AG08396 (cell line): ENCODE measurements around the gene EMC9.

Experiments
- DNase-seq: peaks from one replicate; pipeline ENCODE4 v3.0.0; 2012; ENCODE audit warnings: low spot score, mixed read lengths

The EMC9 gene

DNA sequence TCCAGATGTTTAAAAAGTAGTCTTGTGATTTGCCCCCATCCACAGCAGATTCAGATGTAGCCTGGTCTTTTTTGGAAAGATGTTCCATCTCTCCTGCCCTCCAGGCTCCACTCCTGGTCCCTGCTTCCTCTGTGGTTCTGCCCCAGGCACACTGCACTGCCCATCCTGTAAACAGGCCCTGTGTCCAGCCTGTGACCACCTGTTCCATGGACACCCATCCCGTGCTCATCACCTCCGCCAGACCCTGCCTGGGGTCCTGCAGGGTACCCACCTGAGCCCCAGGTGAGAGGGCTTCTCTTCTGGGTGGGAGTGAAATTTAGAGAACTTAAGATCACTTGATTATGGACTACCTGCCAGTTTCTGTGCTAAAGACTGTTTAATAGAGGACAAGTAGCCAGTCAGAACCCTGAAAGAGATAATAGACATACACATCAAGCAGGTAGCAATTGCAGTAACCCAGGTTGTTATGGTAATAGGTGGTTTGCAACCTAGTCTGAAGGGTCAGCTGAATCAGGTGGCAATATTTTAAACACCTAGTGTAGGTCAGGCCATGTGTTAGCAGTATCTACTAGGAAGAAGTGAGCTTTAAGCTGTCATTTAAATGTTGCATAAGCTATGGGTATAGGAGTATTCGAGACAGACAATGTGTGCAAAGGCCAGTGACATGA, 8.0 kb upstream of the EMC9 start:
- DNase-seq: no peak

DNA sequence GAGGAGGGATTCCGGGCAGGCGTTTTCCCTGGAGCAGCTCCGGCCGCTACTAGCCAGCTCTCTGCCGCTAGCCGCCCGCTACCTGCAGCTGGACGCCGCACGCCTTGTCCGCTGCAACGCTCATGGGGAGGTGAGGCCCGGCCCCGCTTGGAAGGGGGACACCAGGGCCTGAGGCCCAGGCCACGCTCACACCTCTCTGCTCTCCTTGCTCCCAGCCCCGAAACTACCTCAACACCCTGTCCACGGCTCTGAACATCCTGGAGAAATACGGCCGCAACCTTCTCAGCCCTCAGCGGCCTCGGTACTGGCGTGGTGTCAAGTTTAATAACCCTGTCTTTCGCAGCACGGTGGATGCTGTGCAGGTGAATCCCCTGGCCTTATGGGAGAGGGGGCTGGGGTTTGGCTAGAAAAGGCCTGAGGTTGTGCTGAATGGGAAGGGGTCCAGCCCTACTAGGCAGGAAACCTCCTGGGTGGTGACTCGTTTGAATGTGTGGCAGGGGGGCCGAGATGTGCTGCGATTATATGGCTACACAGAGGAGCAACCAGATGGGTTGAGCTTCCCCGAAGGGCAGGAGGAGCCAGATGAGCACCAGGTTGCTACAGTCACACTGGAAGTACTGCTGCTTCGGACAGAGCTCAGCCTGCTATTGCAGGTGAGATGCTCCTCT, 6.5 kb upstream of the EMC9 start:
- DNase-seq: no peak

DNA sequence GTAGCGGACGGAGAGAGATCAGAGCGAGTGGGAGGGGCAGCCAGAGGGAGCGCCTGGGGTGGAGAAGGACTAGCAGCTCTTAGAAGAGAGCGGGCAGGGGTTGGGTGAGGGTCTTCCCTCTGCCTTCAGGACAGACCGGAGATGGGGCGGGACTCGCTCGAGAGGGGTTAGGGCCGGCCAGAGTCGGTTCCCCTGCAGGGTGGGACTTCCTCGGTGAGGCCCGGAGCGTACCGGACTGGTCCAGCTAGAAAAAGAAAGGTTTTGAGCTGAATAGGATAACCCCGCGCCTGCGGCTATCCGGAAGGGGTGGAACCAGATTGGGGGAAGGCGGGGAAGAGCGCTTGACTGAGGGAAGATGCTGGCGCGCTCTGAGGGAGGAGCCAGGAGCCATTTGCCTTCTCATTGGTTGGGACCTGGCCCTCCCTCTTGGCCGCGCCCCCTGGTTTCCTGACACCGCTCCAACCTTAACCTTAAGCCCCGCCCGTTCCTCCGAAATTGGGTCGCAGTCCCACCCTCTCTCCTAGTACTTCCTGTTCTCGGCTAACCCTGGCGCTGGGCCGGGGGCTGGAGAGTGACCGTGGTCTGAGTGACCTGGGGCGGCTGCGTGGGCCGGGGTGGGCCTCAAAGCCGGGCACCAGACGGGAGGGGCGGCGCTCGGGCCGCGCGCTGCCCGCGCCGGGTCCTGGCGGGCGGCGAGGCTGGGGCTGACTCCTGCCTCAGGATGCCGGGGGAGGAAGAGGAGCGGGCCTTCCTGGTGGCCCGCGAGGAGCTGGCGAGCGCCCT, 5.8 kb upstream of the EMC9 start, which contains the start of gene RNF31:
Gene RNF31, plus strand, starts transcription at position 521 of the 783 bp plus-strand sequence. Its CDS starts 201 bp downstream, at position 722.
- DNase-seq: peak; percentile 97

DNA sequence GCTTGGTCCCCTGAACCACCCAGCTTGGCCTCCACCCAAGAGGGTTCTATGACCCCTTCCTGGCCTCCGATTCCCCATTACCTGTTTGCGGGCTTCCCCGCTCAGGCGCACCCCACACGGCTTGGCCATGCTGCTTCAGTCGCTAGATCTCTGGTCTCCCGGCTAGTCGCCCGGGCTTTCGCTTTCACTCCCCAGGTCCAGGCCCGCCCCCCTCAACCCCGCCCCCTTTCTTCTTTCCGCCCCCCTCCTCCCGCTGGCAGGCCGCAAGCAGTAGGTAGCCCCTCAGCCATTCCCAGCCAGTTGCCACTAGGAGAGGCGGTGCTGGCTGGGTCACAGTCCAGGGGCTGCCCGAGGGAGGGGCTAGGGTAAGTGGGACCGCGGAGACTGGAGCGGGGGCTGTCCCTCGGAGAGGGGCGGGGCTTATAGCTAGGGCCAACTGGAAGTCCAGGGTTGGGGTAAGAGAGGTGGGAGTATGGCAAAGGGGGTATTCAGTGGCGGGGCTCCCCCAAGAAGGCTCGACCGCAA, 5.1 kb upstream of the EMC9 start, which contains the start of gene PSME2:
Gene PSME2, minus strand, starts transcription at position 158 of the 525 bp plus-strand sequence. Its CDS starts 29 bp downstream, at position 129.
- DNase-seq: peak; percentile 96

DNA sequence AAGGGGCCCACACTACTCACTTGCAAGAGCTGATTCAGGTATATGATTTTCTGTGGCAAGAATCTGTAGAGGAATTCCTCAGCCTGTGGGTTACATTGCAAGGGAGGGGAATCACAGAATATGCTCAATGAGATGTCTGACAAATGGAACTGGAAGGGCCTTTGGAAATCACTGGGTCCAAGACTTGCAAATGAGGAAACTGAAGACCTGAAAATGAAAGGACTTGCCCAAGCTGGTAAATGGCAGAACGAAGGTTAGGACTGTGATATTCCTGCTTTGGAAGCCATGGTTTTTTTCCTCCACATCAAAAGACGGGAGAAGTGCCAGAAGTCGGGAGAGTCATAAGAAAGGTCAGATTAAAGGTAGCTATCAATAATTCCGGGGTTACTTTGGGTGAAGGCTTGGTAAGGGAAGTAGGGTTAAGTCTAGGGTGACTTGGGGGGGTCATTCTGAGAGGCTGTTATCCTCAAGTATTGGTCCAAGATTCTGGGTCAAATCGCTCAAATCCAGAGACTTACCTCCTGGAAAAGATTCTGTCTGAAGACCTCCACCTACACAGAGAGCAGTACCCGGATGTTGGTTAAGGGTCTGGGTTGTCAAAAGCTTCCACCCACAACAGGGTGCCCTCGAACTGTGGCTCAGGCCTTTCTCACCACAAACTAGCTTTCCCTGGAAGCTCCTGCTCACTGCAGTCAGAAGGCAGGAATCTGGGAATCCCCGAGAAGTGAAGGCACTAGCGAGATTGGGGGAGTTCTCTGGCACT, 4.5 kb upstream of the EMC9 start:
- DNase-seq: no peak

DNA sequence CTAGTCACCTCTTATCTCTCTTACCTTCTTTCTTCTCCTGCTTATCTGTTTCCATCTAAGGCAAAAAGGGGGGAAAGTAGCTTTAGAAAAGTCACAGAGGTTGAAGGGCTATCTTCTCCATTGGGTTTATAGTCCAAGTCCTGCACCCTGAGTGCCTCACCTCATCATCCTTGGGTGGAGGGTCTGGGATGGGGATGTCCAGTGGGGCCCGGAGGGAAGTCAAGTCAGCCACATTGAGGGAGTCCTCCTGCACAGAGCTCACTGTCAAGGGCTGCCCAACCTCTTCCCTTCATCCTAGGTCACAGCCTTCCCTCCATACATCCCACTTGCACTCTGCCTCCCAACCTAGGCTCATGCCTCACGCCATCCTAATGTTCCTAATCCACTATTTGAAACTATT, 3.8 kb upstream of the EMC9 start:
- no peak for DNase-seq

DNA sequence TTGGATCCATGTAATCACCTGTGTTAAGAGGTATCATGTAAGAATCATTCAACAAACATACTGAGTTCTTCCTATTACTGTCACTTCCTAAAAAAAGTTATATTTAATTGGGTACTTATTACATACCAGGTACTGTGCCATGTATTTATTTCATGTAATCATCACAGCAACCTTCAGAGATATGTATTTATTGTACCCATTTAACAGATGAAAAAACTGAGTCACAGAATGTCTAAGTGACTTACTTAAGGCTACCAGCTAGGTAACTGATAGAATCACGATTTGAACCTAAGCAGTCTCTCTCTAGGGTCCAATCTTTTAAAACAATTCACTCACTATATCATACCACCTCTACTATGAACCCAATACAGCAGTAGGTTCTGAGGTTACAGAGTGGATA, 3.1 kb upstream of the EMC9 start:
- no peak for DNase-seq

DNA sequence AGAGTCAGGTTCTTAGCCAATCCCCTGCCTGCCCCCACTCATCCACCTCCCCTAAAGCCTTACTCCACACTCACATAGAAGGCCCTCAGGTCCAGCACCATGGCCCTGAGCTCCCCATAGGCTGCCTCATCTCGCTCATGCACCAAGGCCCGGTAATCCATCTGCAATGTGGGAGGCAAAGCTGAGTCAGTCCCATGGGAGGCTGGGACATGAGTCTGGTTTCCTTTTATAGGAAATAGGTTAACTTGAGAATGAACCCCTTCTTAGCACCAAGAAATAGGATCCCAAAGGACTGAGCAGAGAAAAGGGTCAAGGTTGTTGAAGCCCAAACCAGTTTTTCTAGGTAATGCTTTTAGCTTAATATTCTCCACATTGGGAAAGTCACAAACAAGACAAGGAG, 2.1 kb upstream of the EMC9 start:
- no peak for DNase-seq

DNA sequence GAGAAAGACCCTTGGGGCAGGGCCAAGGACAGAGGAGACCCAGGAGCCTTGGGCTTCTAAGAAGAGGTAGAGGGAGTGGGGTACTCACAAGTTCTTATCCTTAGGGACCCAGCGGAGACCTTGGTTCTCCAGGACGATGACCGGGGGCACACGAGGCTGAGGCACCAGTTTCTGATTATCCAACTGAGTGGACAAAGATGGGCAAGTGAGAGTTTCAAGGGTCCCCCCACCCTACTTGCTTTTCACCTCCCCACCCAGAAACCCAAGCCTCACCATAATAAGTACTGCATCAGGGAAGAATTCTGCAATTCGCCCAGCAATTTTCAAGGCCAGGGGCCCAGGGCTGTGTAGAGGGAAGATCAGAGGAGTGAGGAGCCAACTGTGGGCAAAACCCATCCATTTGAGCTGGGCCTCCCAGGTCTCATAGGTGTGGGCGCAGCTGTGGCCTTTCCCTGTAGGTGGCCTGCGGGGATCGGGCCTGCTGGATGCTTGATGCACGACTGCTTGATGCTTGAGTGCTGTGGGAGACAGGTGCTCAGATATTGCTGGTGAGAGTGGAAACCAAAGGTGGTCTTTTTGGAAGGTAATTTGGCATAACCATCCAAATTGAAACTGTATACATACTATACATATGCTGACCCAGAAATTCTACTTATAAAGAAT, 2.0 kb downstream of the EMC9 start:
- DNase-seq: no peak

DNA sequence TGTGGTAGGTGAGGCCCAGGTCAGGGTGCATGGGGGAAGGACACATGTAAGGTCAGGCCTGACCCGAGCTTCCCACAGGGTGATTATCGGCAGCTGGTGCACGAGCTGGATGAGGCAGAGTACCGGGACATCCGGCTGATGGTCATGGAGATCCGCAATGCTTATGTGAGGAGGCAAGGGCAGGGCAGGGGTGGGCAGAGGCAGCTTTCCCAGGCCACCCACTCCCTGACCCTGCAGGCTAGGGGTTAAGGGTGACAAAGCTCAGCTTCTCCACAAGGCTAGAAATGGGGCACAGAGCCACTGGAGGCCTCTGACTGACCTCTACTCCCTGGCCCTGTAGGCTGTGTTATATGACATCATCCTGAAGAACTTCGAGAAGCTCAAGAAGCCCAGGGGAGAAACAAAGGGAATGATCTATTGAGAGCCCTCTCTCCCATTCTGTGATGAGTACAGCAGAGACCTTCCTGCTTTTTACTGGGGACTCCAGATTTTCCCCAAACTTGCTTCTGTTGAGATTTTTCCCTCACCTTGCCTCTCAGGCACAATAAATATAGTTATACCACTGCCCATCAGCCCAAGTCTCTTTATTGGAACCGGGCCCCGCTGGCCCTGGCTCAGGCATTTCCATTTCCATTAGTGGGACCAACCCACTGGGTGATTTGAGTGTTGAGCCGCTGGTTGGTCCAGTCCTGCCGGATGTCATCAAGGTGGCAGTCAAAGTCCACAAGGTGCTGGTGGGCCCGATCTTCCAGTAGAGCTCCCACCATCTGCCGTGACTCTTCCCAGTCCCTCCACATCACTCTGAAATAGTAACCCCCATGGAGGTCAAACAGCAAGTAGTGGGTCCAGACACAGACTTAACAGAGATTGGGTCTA, 2.8 kb downstream of the EMC9 start:
- no peak for DNase-seq

DNA sequence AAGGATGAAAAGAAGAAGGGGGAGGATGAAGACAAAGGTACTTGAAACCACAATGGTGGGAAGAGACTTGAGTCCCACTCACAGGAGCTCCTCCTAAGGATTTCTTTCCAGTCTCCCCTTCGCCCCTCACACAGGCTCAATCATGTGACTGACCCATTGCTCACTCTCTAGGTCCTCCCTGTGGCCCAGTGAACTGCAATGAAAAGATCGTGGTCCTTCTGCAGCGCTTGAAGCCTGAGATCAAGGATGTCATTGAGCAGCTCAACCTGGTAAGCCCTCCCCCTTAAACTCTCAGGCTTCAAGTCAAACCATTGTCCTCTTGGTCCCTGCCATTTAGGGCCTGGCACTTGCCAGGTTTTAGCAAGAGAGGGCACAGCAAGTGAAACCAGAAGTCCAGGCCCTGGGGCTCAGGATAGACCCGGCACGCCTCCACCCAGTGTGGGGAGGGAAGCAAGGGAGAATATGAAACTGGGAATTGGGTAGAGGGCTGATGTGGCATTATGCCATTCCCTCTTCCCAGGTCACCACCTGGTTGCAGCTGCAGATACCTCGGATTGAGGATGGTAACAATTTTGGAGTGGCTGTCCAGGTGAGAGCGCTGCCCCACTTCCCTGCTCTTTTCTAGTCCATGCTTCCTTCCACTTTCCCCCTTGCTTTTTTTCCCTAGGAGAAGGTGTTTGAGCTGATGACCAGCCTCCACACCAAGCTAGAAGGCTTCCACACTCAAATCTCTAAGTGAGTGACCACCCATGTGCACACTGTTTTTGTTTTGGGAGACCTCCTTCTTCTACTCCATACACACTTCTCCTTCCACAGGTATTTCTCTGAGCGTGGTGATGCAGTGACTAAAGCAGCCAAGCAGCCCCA, 3.6 kb downstream of the EMC9 start:
- no peak for DNase-seq

DNA sequence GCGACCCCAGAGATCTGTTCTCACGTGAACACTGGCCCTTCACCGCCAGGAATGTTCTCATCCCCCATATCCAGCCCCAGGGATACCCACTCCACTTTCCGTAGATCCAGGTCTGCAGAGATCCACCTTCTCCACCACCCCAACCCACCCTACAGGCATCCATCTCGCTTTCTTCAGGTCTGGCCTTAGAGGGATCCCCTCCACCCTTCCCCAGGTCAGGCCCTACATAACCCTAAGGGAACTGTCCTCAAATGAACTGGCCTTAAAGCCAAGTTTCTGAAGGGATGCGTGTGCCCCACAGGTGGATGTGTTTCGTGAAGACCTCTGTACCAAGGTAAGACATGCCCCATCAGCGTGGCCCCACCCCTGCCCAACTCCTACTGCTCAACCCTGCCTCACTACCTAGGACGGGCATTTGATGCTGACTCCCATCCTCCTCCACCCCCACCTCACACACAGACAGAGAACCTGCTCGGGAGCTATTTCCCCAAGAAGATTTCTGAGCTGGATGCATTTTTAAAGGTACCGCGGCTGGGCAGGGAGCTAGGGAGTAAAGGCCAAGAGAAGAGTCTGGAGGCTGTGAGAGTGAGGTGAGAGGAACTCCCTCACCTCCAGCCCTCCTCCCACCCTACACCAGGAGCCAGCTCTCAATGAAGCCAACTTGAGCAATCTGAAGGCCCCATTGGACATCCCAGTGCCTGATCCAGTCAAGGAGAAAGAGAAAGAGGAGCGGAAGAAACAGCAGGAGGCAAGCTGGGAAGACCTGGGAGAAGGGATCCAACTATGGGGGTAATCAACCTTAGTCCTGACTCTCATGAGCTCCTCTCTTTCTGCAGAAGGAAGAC, 4.5 kb downstream of the EMC9 start:
- no peak for DNase-seq

DNA sequence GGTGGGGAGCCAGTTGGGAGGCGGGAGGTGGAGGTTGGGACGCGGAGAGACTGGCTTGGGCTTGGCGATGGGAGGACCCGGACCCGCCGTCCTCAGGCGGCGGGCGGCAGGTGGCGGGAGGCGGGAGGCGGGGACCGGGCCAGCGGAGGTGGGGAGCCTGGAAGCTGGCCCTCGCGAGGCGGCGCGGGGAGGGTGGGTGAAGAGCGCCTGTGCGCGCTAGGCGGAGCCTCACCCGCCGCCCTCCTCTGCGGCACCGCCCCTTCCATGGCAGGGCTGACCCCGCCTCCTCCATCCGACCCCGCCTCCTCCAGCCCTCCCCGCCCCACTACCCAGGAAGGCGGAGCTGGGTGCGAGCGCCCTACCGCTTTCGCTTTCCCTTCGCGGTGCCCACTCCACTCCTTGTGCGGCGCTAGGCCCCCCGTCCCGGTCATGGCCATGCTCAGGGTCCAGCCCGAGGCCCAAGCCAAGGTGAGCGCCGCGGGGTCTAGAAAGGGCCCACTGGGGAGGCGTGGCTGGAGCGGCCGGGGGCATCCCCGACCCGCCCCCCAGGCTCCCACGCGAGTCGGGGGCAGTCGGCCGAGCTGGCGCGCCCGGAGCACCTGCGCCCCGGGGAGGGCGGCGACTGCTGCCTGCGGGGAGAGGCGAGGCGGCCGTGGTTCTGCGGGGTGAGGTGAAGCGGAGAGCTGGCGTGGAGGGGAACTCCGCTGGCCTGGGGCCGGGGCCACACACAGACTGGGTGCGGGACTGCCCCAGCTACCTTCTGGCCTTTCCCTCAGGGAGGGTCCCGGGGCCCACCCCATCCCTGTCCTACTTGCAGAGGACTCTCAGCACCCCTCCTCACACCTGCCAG, 5.3 kb downstream of the EMC9 start, which contains the start of gene PSME1:
Gene PSME1, plus strand, starts transcription at position 361 of the 850 bp plus-strand sequence. Its CDS starts 69 bp downstream, at position 430.
- DNase-seq: peak; percentile 98

DNA sequence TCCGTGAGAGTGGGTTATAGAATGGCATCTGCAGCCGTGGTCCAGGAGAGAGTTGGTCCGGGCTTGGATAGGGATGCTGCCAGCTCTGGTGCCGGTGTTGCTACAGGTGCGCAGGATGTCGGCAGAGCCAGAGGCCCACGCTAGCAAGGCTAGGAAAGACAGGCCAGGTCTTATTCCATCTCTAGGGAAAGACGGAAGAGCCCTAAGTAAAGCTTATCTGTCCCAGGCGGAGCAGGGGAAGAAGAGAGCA, 5.9 kb downstream of the EMC9 start:
- DNase-seq: no peak

DNA sequence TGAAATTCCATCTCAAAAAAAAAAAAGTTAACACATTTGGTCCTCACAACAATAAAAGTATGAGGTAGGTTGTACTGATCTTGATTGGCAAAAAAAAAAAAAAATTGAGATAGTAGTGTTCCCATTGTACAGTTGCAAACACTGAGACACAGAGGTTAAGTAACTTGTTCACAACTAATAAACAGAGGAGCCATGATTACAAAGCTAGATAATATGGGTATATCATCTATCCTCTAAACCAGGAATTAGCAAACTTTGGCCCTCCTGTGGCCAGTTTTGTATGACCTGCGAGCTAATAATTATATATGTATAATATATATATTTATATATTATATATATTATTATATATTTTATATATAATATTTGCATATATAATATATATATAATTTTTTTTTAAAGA, 7.7 kb downstream of the EMC9 start:
- no peak for DNase-seq

DNA sequence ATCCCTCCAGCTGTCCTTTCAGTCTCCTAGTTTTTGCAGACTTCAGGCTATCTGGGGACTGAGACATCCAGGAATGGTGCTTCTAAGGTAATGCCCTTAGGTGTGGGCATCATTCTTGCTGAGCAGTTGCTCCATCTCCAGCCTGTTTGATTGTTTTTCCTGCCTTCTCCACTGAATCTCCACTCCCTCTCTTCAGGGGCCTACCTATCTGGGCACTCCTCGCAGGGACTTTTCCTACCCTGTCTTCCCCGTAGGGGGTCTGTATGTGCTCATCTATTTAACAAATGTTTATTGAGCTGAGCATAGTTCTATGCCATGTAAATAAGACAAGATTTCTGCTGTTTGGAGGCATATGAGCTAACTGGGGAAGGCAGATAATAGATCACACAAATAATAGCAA, 8.4 kb downstream of the EMC9 start:
- DNase-seq: no peak

DNA sequence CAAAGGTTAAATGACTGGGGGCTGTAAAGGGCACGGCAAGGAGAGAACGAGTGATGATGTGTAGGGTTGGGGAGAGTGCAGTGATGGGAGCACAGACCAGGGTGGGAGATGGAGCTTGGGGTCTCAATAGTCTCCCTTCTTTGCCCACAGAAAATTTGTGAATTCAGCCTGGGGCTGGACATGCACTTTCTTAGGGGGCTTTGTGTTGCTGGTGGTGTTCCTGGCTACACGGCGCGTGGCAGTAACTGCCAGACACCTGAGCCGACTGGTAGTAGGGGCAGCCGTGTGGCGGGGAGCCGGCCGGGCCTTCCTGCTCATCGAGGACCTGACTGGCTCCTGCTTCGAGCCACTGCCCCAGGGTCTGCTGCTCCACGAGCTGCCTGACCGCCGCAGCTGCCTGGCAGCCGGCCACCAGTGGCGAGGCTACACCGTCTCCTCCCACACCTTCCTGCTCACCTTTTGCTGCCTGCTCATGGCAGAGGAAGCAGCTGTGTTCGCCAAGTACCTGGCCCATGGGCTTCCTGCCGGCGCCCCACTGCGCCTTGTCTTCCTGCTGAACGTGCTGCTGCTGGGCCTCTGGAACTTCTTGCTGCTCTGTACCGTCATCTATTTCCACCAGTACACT, 9.2 kb downstream of the EMC9 start:
- DNase-seq: no peak
